Left ventricle myocardium inferior (tissue), 1 donor: ENCODE data around the gene TJP2. TPM values are rescaled to one million over a fixed set of nuclear protein-coding genes. Genes with fewer than 3 reads are reported as not detected.

Experiments used
- DNase-seq: peaks from one replicate; pipeline ENCODE4 v3.0.0-alpha.2; 2020
- H3K27ac ChIP-seq: fragments of 200-600 bp; replicated peaks from 2 replicates; pipeline ENCODE4 v1.8.0; 2021
- H3K27me3 ChIP-seq: fragments of 200-600 bp; 2 replicates; pipeline ENCODE4 v1.8.0; 2021; ENCODE audit warnings: low read depth
- H3K36me3 ChIP-seq: fragments of 200-600 bp; 2 replicates; pipeline ENCODE4 v1.8.0; 2021
- H3K4me1 ChIP-seq: fragments of 200-600 bp; 2 replicates; pipeline ENCODE4 v1.8.0; 2021
- H3K4me3 ChIP-seq: fragments of 200-600 bp; 2 replicates; pipeline ENCODE4 v1.8.0; 2021; ENCODE audit warnings: mild to moderate bottlenecking, moderate library complexity
- H3K9me3 ChIP-seq: fragments of 200-600 bp; replicated peaks from 2 replicates; pipeline ENCODE4 v1.8.0; 2021
- CTCF ChIP-seq: fragments of 200-600 bp; IDR thresholded peaks from 2 replicates; pipeline ENCODE4 v1.8.0; 2021; ENCODE audit warnings: antibody characterized with exemption, mild to moderate bottlenecking, borderline replicate concordance
- intact Hi-C: fragments of 100-400 bp; cut with micrococcal nuclease; formaldehyde crosslinking; loops from one replicate; pipeline ENCODE4 v1.11.0; 2022
- total RNA-seq: library from RNA; stranded (reverse); fragmentation: NEBNext Ultra II Directional; extraction: Animal tissue kit (Norgen Biotek cat#: 25700); gene quantifications from one replicate; pipeline ENCODE4 v1.2.1, GENCODE V29; 2021
- donor health status: DM: no; HTN: yes; CAD: no; lungs with severe emphysema.

Gene TJP2
- total RNA-seq, 1 donor from 2014 or later = 130 TPM

GRCh38 chr9:69243116-69243515 is 69.0 kb downstream of the TJP2 start:
- TF ChIP-seq CTCF = no peak
- no peak for DNase-seq
- Histone ChIP-seq H3K4me3 (no peak overlapping the region), H3K4me1 (peaks cover 6% of the 10 kb centered on the region), H3K9me3 (no peaks in the 10 kb centered on the region), H3K36me3 (peaks cover 86% of the 10 kb centered on the region), H3K27me3 (no peaks in the 10 kb centered on the region), H3K27ac (no peak overlapping the region)
- intact Hi-C loops = no loop called here

DNA sequence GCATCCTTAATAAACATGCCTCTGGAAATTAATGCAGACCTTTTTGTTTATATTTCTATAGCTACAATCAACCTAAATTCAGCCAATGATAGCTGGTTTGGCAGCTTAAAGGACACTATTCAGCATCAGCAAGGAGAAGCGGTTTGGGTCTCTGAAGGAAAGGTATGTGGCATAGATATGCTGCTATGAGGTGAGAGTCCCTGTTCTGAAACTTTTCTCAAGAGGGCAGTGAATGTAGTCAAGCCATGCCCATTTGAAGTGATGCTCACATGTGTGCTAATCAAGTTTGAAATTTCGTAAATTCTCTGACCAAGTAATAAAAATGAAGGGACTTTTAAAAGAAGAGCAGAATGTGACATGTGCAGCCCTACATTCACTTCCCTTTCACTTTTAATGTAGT is 72.6 kb downstream of the TJP2 start:
- Histone ChIP-seq H3K4me3 (no peak overlapping the region), H3K36me3 (peaks cover 84% of the 10 kb centered on the region), H3K4me1 (peaks cover 24% of the 10 kb centered on the region), H3K27me3 (no peaks in the 10 kb centered on the region), H3K27ac (no peak overlapping the region), H3K9me3 (no peaks in the 10 kb centered on the region)
- no peak for DNase-seq
- no peak for TF ChIP-seq CTCF
- intact Hi-C loops = no loop called here

- Histone ChIP-seq H3K27me3 (no peaks in the 10 kb centered on the region), H3K4me3 (no peak overlapping the region), H3K27ac (no peak overlapping the region), H3K4me1 (peaks cover 35% of the 10 kb centered on the region), H3K36me3 (peaks cover 87% of the 10 kb centered on the region), H3K9me3 (no peaks in the 10 kb centered on the region)
- TF ChIP-seq CTCF = no peak
- intact Hi-C loops = no loop called here
- DNase-seq = no peak
Measured at GRCh38 chr9:69248005-69248404, 73.9 kb downstream of the TJP2 start.

- H3K9me3 ChIP-seq = no peaks in the 10 kb centered on the region
- H3K27me3 ChIP-seq = no peaks in the 10 kb centered on the region
- intact Hi-C loops = no loop called here
- peak overlapping the region; percentile 45 for H3K27ac ChIP-seq
- no peak overlapping the region for H3K4me3 ChIP-seq
- no peak for TF ChIP-seq CTCF
- DNase-seq = no peak
- peaks cover 96% of the 10 kb centered on the region for H3K36me3 ChIP-seq
- H3K4me1 ChIP-seq = peaks cover 43% of the 10 kb centered on the region
Measured at GRCh38 chr9:69249337-69249736, 75.3 kb downstream of the TJP2 start.

DNA sequence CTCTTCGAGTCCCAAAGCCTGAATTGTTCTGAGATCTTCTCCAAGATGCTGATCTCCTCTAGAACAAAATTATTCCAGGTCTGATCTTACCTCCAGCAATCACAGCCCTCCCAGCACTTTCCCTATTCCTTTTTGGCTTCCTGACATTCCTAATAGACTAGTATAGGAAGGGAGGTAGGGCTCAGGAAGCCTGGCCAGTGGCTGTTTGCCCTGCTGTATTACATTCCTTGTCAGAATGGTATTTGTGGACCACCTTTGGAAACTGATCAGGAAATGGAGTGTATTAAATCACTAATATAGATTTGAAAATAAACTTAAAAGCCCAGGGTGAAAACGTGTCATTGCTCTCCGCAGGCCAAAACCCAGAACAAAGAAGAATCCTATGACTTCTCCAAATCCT is 76.6 kb downstream of the TJP2 start:
- H3K4me1 ChIP-seq = peaks cover 41% of the 10 kb centered on the region
- intact Hi-C loops = loop anchor here (10.0 kb wide), 1 partner anchor 74 kb away; the partner anchor contains the start of gene ENTREP1
- no peaks in the 10 kb centered on the region for H3K9me3 ChIP-seq
- no peaks in the 10 kb centered on the region for H3K27me3 ChIP-seq
- H3K36me3 ChIP-seq = peaks cover 88% of the 10 kb centered on the region
- DNase-seq = no peak
- TF ChIP-seq CTCF = no peak
- no peak overlapping the region for H3K4me3 ChIP-seq
- peak overlapping the region; percentile 45 for H3K27ac ChIP-seq
